GM23338 (cell line): ENCODE data around the gene NENF. TPM values are rescaled to one million over a fixed set of nuclear protein-coding genes. Genes with fewer than 3 reads are reported as not detected.

Source experiments
- ATAC-seq: fragments of 200-7000 bp; cut with Tn5 transposase; 3 replicates; pipeline ENCODE4 v1.9.1; 2020
- DNase-seq: peaks from one replicate; pipeline ENCODE4 v3.0.0-alpha.2; 2015; ENCODE audit warnings: low spot score
- H2AFZ ChIP-seq: fragments of 200-600 bp; sonication (generic); 2 replicates; pipeline ENCODE4 v1.8.0; 2016; ENCODE audit warnings: antibody characterized with exemption, mild to moderate bottlenecking, moderate library complexity
- H3F3A ChIP-seq: fragments of 200-600 bp; sonication (generic); replicated peaks from 2 replicates; pipeline ENCODE4 v1.8.0; 2017; ENCODE audit warnings: antibody characterized with exemption, mixed run types, low read depth
- H3K27ac ChIP-seq: fragments of 200-600 bp; sonication (generic); 2 replicates; pipeline ENCODE4 v1.6.1; 2016; ENCODE audit warnings: low read depth
- H3K27me3 ChIP-seq: fragments of 200-600 bp; sonication (generic); 2 replicates; pipeline ENCODE4 v1.8.0; 2016; ENCODE audit warnings: mild to moderate bottlenecking, mixed run types, moderate library complexity; ENCODE audit not compliant: insufficient read depth
- H3K36me3 ChIP-seq: fragments of 200-600 bp; sonication (generic); 2 replicates; pipeline ENCODE4 v1.8.0; 2016; ENCODE audit warnings: mild to moderate bottlenecking; ENCODE audit not compliant: insufficient read depth
- H3K4me1 ChIP-seq: fragments of 200-600 bp; sonication (generic); 2 replicates; pipeline ENCODE4 v1.8.0; 2016; ENCODE audit warnings: mild to moderate bottlenecking, moderate library complexity; ENCODE audit not compliant: insufficient read depth
- H3K4me2 ChIP-seq: fragments of 200-600 bp; sonication (generic); 2 replicates; pipeline ENCODE4 v1.7.1; 2017; ENCODE audit warnings: mixed run types
- H3K4me3 ChIP-seq: fragments of 200-600 bp; sonication (generic); 2 replicates; pipeline ENCODE4 v1.6.1; 2016; ENCODE audit warnings: mixed run types
- H3K79me2 ChIP-seq: fragments of 200-600 bp; sonication (generic); replicated peaks from 2 replicates; pipeline ENCODE4 v1.8.0; 2017; ENCODE audit warnings: mild to moderate bottlenecking; ENCODE audit not compliant: insufficient read depth
- H3K9me2 ChIP-seq: fragments of 200-600 bp; sonication (generic); 2 replicates; pipeline ENCODE4 v1.8.0; 2017; ENCODE audit not compliant: insufficient read depth
- H4K20me1 ChIP-seq: fragments of 200-600 bp; sonication (generic); replicated peaks from 2 replicates; pipeline ENCODE4 v1.8.0; 2017; ENCODE audit warnings: mild to moderate bottlenecking; ENCODE audit not compliant: insufficient read depth
- H3K27ac Mint-ChIP-seq: 2 replicates; pipeline ENCODE4 v1.8.0; 2020; ENCODE audit warnings: inconsistent platforms, mild to moderate bottlenecking, moderate library complexity, mixed read lengths
- H3K27me3 Mint-ChIP-seq: 3 replicates; pipeline ENCODE4 v1.8.0; 2022; ENCODE audit warnings: low read depth, mild to moderate bottlenecking, moderate library complexity, mixed read lengths, inconsistent platforms; ENCODE audit not compliant: insufficient read depth, poor library complexity
- H3K36me3 Mint-ChIP-seq: 3 replicates; pipeline ENCODE4 v1.8.0; 2021; ENCODE audit warnings: low read depth, mild to moderate bottlenecking, inconsistent platforms, moderate library complexity, mixed read lengths
- H3K4me1 Mint-ChIP-seq: 3 replicates; pipeline ENCODE4 v1.8.0; 2020; ENCODE audit warnings: mild to moderate bottlenecking, inconsistent platforms, mixed read lengths
- H3K4me3 Mint-ChIP-seq: 3 replicates; pipeline ENCODE4 v1.8.0; 2021; ENCODE audit warnings: moderate library complexity, mild to moderate bottlenecking, inconsistent platforms, mixed read lengths
- H3K9me3 Mint-ChIP-seq: 3 replicates; pipeline ENCODE4 v1.8.0; 2020; ENCODE audit warnings: moderate library complexity, mild to moderate bottlenecking, inconsistent platforms, mixed read lengths
- CREB1 ChIP-seq: fragments of 250-450 bp; sonication (Bioruptor Pico); IDR thresholded peaks from 2 replicates; pipeline ENCODE4 v1.5.0; 2020; ENCODE audit warnings: low read depth, mild to moderate bottlenecking, moderate library complexity
- EZH2 ChIP-seq: fragments of 200-600 bp; sonication (generic); IDR thresholded peaks from one replicate; pipeline ENCODE4 v1.8.0; 2017; ENCODE audit warnings: antibody characterized with exemption, mild to moderate bottlenecking, low read depth; ENCODE audit not compliant: unreplicated experiment
- EZH2phosphoT487 ChIP-seq: fragments of 200-600 bp; sonication (generic); IDR thresholded peaks from one replicate; pipeline ENCODE4 v1.8.1; 2018; ENCODE audit warnings: antibody characterized with exemption; ENCODE audit not compliant: unreplicated experiment
- JUNB ChIP-seq: IDR thresholded peaks from one replicate; pipeline ENCODE4 v1.6.1; 2016; ENCODE audit warnings: antibody characterized with exemption; ENCODE audit not compliant: unreplicated experiment
- NANOG ChIP-seq: IDR thresholded peaks from 2 replicates; pipeline ENCODE4 v1.6.1; 2016; ENCODE audit warnings: antibody characterized with exemption, borderline replicate concordance
- POLR2AphosphoS5 ChIP-seq: IDR thresholded peaks from 2 replicates; pipeline ENCODE4 v1.6.1; 2016; ENCODE audit warnings: antibody characterized with exemption, low read depth
- REST ChIP-seq: IDR thresholded peaks from one replicate; pipeline ENCODE4 v1.6.1; 2018; ENCODE audit warnings: antibody characterized with exemption; ENCODE audit not compliant: unreplicated experiment
- ZNF114 ChIP-seq: fragments of 250-450 bp; sonication (Bioruptor Pico); IDR thresholded peaks from 2 replicates; pipeline ENCODE4 v1.5.0; 2020; ENCODE audit warnings: mild to moderate bottlenecking, moderate library complexity
- ZNF331 ChIP-seq: fragments of 250-450 bp; sonication (Bioruptor Pico); IDR thresholded peaks from 2 replicates; pipeline ENCODE4 v1.5.0; 2020; ENCODE audit warnings: low read depth, mild to moderate bottlenecking, moderate library complexity
- polyA plus RNA-seq: library from polyadenylated mRNA; unstranded; fragments of >200 nt; fragmentation: Nextera tagmentation; extraction: Ambion mirVana; gene quantifications from 2 replicates; pipeline ENCODE4 v1.2.1, GENCODE V29; 2016
- total RNA-seq: library from RNA; depleted of rRNA; stranded (reverse); fragments of >200 nt; shearing (Covaris generic); gene quantifications from 2 replicates; pipeline ENCODE4 v1.2.3, GENCODE V29; 2014
- TF ChIP-seq, protein P1 (sequence below): fragments of 250-450 bp; sonication (Bioruptor Pico); IDR thresholded peaks from 2 replicates; pipeline ENCODE4 v1.5.0; 2020; ENCODE audit warnings: mild to moderate bottlenecking, moderate library complexity
- TF ChIP-seq, protein P2 (sequence below): IDR thresholded peaks from 2 replicates; pipeline ENCODE4 v1.6.1; 2016; ENCODE audit warnings: antibody characterized with exemption
- TF ChIP-seq, protein P3 (sequence below), 2 experiments: fragments of 200-600 bp in 1 of 2; sonication (generic) in 1 of 2; conservative IDR thresholded peaks; 2 replicates each; pipeline versions ENCODE4 v1.5.1 to v1.6.1; 2016 to 2017; ENCODE audit warnings: antibody characterized with exemption in 2 of 2, low read depth in 2 of 2, mild to moderate bottlenecking in 2 of 2, moderate library complexity in 1 of 2

NENF gene
- total and polyA plus RNA-seq, 2 experiments from 2014 or later: 27.6 to 60.7 TPM

DNA sequence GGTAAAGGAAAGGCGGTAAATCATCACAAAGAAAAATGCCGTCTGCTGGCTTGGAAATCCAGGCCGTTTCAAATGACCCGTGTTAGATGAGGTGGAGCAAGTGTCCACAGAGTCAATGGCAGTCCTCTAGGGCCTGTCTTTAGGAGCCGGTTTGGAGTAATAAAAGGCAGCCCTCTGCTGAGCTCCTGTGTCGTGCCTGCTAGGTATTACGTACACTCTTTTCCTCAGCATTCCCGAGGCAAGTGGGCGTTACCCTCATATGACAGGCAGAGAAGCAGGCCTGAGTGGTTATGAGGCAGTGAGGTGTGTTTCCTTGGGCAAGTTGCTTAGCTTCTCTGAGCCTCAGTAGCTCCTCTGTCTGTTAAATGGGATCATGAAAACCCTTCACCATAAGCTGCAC is 7.7 kb downstream of the NENF start:
- Histone ChIP-seq H3F3A (no peaks in the 10 kb centered on the region), H3K4me3 (no peak overlapping the region), H3K4me1 (no peaks in the 10 kb centered on the region), H3K9me2 (no peaks in the 10 kb centered on the region), H2AFZ (no peak overlapping the region), H3K36me3 (no peaks in the 10 kb centered on the region), H3K79me2 (no peaks in the 10 kb centered on the region; the same call in 1 of the 2 replicates), H3K27me3 (no peaks in the 10 kb centered on the region), H3K27ac (no peak overlapping the region), H4K20me1 (0 out of 2 replicates have a peak, but pooled peaks cover 4% of the 10 kb centered on the region), H3K4me2 (no peak overlapping the region)
- no peaks in the 10 kb centered on the region for H3K9me3 Mint-ChIP-seq
- H3K4me1 Mint-ChIP-seq: no peaks in the 10 kb centered on the region
- H3K27me3 Mint-ChIP-seq: peaks cover 8% of the 10 kb centered on the region
- no peak overlapping the region for H3K4me3 Mint-ChIP-seq
- no peaks in the 10 kb centered on the region for H3K36me3 Mint-ChIP-seq
- no peak overlapping the region for H3K27ac Mint-ChIP-seq
- TF ChIP-seq POLR2AphosphoS5: no peak
- TF ChIP-seq CREB1 (CRISPR knock-in tag): no peak
- no peak for TF ChIP-seq JUNB
- TF ChIP-seq EZH2: no peak
- TF ChIP-seq, protein P1, sequence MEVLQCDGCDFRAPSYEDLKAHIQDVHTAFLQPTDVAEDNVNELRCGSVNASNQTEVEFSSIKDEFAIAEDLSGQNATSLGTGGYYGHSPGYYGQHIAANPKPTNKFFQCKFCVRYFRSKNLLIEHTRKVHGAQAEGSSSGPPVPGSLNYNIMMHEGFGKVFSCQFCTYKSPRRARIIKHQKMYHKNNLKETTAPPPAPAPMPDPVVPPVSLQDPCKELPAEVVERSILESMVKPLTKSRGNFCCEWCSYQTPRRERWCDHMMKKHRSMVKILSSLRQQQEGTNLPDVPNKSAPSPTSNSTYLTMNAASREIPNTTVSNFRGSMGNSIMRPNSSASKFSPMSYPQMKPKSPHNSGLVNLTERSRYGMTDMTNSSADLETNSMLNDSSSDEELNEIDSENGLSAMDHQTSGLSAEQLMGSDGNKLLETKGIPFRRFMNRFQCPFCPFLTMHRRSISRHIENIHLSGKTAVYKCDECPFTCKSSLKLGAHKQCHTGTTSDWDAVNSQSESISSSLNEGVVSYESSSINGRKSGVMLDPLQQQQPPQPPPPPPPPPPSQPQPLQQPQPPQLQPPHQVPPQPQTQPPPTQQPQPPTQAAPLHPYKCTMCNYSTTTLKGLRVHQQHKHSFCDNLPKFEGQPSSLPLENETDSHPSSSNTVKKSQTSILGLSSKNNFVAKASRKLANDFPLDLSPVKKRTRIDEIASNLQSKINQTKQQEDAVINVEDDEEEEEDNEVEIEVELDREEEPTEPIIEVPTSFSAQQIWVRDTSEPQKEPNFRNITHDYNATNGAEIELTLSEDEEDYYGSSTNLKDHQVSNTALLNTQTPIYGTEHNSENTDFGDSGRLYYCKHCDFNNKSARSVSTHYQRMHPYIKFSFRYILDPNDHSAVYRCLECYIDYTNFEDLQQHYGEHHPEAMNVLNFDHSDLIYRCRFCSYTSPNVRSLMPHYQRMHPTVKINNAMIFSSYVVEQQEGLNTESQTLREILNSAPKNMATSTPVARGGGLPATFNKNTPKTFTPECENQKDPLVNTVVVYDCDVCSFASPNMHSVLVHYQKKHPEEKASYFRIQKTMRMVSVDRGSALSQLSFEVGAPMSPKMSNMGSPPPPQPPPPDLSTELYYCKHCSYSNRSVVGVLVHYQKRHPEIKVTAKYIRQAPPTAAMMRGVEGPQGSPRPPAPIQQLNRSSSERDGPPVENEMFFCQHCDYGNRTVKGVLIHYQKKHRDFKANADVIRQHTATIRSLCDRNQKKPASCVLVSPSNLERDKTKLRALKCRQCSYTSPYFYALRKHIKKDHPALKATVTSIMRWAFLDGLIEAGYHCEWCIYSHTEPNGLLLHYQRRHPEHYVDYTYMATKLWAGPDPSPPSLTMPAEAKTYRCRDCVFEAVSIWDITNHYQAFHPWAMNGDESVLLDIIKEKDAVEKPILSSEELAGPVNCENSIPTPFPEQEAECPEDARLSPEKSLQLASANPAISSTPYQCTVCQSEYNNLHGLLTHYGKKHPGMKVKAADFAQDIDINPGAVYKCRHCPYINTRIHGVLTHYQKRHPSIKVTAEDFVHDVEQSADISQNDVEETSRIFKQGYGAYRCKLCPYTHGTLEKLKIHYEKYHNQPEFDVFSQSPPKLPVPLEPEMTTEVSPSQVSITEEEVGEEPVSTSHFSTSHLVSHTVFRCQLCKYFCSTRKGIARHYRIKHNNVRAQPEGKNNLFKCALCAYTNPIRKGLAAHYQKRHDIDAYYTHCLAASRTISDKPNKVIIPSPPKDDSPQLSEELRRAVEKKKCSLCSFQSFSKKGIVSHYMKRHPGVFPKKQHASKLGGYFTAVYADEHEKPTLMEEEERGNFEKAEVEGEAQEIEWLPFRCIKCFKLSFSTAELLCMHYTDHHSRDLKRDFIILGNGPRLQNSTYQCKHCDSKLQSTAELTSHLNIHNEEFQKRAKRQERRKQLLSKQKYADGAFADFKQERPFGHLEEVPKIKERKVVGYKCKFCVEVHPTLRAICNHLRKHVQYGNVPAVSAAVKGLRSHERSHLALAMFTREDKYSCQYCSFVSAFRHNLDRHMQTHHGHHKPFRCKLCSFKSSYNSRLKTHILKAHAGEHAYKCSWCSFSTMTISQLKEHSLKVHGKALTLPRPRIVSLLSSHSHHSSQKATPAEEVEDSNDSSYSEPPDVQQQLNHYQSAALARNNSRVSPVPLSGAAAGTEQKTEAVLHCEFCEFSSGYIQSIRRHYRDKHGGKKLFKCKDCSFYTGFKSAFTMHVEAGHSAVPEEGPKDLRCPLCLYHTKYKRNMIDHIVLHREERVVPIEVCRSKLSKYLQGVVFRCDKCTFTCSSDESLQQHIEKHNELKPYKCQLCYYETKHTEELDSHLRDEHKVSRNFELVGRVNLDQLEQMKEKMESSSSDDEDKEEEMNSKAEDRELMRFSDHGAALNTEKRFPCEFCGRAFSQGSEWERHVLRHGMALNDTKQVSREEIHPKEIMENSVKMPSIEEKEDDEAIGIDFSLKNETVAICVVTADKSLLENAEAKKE (CRISPR knock-in tag): no peak
- TF ChIP-seq ZNF331 (CRISPR knock-in tag): no peak
- TF ChIP-seq REST: no peak
- TF ChIP-seq, protein P2, sequence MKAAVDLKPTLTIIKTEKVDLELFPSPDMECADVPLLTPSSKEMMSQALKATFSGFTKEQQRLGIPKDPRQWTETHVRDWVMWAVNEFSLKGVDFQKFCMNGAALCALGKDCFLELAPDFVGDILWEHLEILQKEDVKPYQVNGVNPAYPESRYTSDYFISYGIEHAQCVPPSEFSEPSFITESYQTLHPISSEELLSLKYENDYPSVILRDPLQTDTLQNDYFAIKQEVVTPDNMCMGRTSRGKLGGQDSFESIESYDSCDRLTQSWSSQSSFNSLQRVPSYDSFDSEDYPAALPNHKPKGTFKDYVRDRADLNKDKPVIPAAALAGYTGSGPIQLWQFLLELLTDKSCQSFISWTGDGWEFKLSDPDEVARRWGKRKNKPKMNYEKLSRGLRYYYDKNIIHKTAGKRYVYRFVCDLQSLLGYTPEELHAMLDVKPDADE: no peak
- TF ChIP-seq, protein P3, sequence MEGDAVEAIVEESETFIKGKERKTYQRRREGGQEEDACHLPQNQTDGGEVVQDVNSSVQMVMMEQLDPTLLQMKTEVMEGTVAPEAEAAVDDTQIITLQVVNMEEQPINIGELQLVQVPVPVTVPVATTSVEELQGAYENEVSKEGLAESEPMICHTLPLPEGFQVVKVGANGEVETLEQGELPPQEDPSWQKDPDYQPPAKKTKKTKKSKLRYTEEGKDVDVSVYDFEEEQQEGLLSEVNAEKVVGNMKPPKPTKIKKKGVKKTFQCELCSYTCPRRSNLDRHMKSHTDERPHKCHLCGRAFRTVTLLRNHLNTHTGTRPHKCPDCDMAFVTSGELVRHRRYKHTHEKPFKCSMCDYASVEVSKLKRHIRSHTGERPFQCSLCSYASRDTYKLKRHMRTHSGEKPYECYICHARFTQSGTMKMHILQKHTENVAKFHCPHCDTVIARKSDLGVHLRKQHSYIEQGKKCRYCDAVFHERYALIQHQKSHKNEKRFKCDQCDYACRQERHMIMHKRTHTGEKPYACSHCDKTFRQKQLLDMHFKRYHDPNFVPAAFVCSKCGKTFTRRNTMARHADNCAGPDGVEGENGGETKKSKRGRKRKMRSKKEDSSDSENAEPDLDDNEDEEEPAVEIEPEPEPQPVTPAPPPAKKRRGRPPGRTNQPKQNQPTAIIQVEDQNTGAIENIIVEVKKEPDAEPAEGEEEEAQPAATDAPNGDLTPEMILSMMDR (conservative IDR thresholded peaks at IDR 0.05; ENCODE audit: low read depth in 2 of 2): no peak
- TF ChIP-seq EZH2phosphoT487: no peak
- TF ChIP-seq NANOG: no peak
- TF ChIP-seq ZNF114 (CRISPR knock-in tag): no peak
- DNase-seq: no peak
- ATAC-seq: peak; percentile 54
